GM12873 (cell line): ENCODE data around the gene MBD5.

Experiments
- CTCF ChIP-seq: IDR thresholded peaks from 2 replicates; pipeline ENCODE4 v1.5.1; 2012; ENCODE audit warnings: low read depth, mild to moderate bottlenecking, moderate library complexity, low read length, control low read depth; ENCODE audit not compliant: insufficient read depth; ENCODE audit errors: missing control alignments

The MBD5 gene

GRCh38 chr2:148020111-148021058 is 506 bp upstream of the MBD5 start, which contains the start of gene ORC4:
Gene ORC4, minus strand, starts transcription at chr2:148020737. Its CDS starts 44,779 bp downstream, at chr2:147975958.
- TF ChIP-seq CTCF, result peak; percentile 33

- no peak for TF ChIP-seq CTCF
Measured at GRCh38 chr2:148021886-148022285, 995 bp downstream of the MBD5 start.

- TF ChIP-seq CTCF, result no peak
Measured at GRCh38 chr2:148022351-148022750, 1.5 kb downstream of the MBD5 start.

GRCh38 chr2:148022882-148023281 is 2.0 kb downstream of the MBD5 start:
- no peak for TF ChIP-seq CTCF

GRCh38 chr2:148023861-148024260 is 3.0 kb downstream of the MBD5 start:
- TF ChIP-seq CTCF, result no peak

GRCh38 chr2:148026573-148026972 is 5.7 kb downstream of the MBD5 start:
- no peak for TF ChIP-seq CTCF

GRCh38 chr2:148027822-148028221 is 6.9 kb downstream of the MBD5 start:
- no peak for TF ChIP-seq CTCF
